AG09319 (cell line): ENCODE data around the gene LMO1.

Experiments used
- DNase-seq: peaks from one replicate; pipeline ENCODE4 v3.0.0-alpha.2; 2010; ENCODE audit warnings: low read depth; ENCODE audit errors: extremely low read depth
- CTCF ChIP-seq: IDR thresholded peaks from 2 replicates; pipeline ENCODE4 v1.5.1; 2011; ENCODE audit warnings: low read depth, mild to moderate bottlenecking, inconsistent platforms, low read length, moderate library complexity

The LMO1 gene

GRCh38 chr11:8203414-8203715 lies 60.3 kb downstream of the LMO1 start:
- DNase-seq = no peak
- no peak for TF ChIP-seq CTCF

GRCh38 chr11:8202516-8203413 lies 60.9 kb downstream of the LMO1 start:
- no peak for TF ChIP-seq CTCF
- no peak for DNase-seq

- no peak for DNase-seq
- no peak for TF ChIP-seq CTCF
These were observed 61.9 kb downstream of the LMO1 start for GRCh38 chr11:8201644-8202365.

- no peak for DNase-seq
- no peak for TF ChIP-seq CTCF
These were observed 64.0 kb downstream of the LMO1 start for GRCh38 chr11:8199676-8200075.

GRCh38 chr11:8196749-8197148 lies 66.9 kb downstream of the LMO1 start:
- no peak for TF ChIP-seq CTCF
- DNase-seq = no peak

- DNase-seq = no peak
- TF ChIP-seq CTCF = no peak
These were observed 68.7 kb downstream of the LMO1 start for GRCh38 chr11:8194956-8195355.

- no peak for TF ChIP-seq CTCF
- DNase-seq = no peak
These were observed 70.8 kb downstream of the LMO1 start for GRCh38 chr11:8192896-8193209.
